Stimulated activated CD8-positive, alpha-beta memory T cell treated with anti-CD3 and anti-CD28 coated beads, Interleukin-15, amount 100 ng/mL, for 1 hour (primary cell): ENCODE data around the gene LAMA5.

ENCODE experiments used
- DNase-seq: peaks from one replicate; pipeline ENCODE4 v3.0.0-alpha.2; 2020; ENCODE audit warnings: low read depth

LAMA5 gene

GRCh38 chr20:62326959-62327725, 40.0 kb downstream of the LAMA5 start:
- no peak for DNase-seq

- DNase-seq: no peak
Observed at GRCh38 chr20:62326559-62326958, 40.6 kb downstream of the LAMA5 start.

GRCh38 chr20:62325172-62325905, 41.8 kb downstream of the LAMA5 start:
- DNase-seq: no peak

- no peak for DNase-seq
Observed at GRCh38 chr20:62323980-62324906, 42.9 kb downstream of the LAMA5 start.

GRCh38 chr20:62323146-62323979, 43.7 kb downstream of the LAMA5 start:
- no peak for DNase-seq

GRCh38 chr20:62322492-62323041, 44.5 kb downstream of the LAMA5 start:
- DNase-seq: no peak

- no peak for DNase-seq
Observed at GRCh38 chr20:62321975-62322374, 45.1 kb downstream of the LAMA5 start.

- no peak for DNase-seq
Observed at GRCh38 chr20:62321521-62321948, 45.6 kb downstream of the LAMA5 start.

GRCh38 chr20:62320581-62321354, 46.3 kb downstream of the LAMA5 start:
- DNase-seq: no peak

GRCh38 chr20:62319346-62319909, 47.7 kb downstream of the LAMA5 start:
- no peak for DNase-seq

- no peak for DNase-seq
Observed at GRCh38 chr20:62318400-62319345, 48.4 kb downstream of the LAMA5 start.

GRCh38 chr20:62317167-62317655, 49.9 kb downstream of the LAMA5 start:
- DNase-seq: no peak

- no peak for DNase-seq
Observed at GRCh38 chr20:62316331-62317166, 50.6 kb downstream of the LAMA5 start.

GRCh38 chr20:62315773-62316172, 51.3 kb downstream of the LAMA5 start:
- no peak for DNase-seq

GRCh38 chr20:62314711-62315302, 52.3 kb downstream of the LAMA5 start:
- DNase-seq: no peak

GRCh38 chr20:62314339-62314638, 52.8 kb downstream of the LAMA5 start:
- DNase-seq: no peak
